ENCODE measurements around the gene IZUMO1. TPM values are rescaled to one million over a fixed set of nuclear protein-coding genes. Genes with fewer than 3 reads are reported as not detected.
"Not testable (repeated sequence)": the region's sequence is repeated elsewhere in the genome, so short reads cannot be mapped to it uniquely, and the experiment has no call there.

IZUMO1 gene
- total and polyA plus RNA-seq, 2 donors (not counting 3 experiments of a cell fraction or from before 2014, with no cell fraction given): 0.18 to 1.2 TPM

DNA sequence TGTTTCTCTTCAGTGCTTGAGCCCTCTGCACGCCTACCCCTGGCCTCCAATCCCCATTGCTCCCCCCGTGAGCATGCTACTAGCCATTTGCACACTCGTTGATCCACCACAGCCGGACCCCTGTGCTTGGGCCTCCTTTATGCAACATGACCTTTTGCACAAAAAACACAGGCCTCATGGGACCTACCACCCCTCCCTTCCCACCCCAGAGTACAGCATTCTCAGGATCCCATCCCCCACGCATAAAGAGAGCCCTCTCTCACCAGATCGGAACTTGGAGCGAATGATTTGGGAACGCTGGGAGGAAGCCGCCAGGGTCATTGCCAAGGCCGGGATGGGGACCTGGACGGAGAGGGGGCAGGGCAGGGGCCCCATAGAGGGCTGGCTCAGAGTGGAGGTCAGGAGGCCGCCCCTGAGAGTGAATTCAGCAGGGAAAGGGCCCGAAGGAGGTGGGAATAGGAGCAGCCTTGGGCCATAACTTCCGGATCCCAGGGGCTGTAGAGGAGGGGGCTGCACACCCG lies 27.9 kb downstream of the IZUMO1 start:
- no TSS peak for BruUV-seq (replicated peaks)
- H3K4me1 ChIP-seq (ENCODE audit: control insufficient read depth, extremely low read depth, insufficient read depth, low read length): peaks cover 7% of the 10 kb centered on the region
- POLR2A ChIA-PET: no interaction called here
- H3K9me1 ChIP-seq (replicated peaks; ENCODE audit: control insufficient read depth, extremely low read depth, insufficient read depth, low read length): no peaks in the 10 kb centered on the region
- intact Hi-C loops (cut with micrococcal nuclease) (no loop called here), dilution Hi-C loops (cut with MboI; ENCODE audit: extremely low pct_ligation_motif_present, low sequenced_read_pairs) (no loop called here)
- H3K9ac ChIP-seq (replicated peaks; ENCODE audit: extremely low read depth, insufficient read depth, low read length): no peak overlapping the region
- no peak overlapping the region for H2AFZ ChIP-seq (ENCODE audit: low read depth, low read length)
- TF ChIP-seq EZH2 (IDR thresholded peaks at IDR 0.05; ENCODE audit: borderline replicate concordance, low read depth, low read length, severe bottlenecking) (no peak), CTCF (IDR thresholded peaks at IDR 0.05; ENCODE audit: extremely low read depth in 1 of 2, insufficient read depth in 1 of 2, low read depth in 1 of 2, low read length in 2 of 2) (no peak), POLR2AphosphoS5 (IDR thresholded peaks at IDR 0.05; ENCODE audit: insufficient read depth, low read depth, low read length) (no peak), FOS (IDR thresholded peaks at IDR 0.05; ENCODE audit: borderline replicate concordance, insufficient read depth, low read length) (no peak), GATA2 (IDR thresholded peaks at IDR 0.05; ENCODE audit: insufficient read depth, insufficient read length, low read depth, low read length) (no peak), POLR2A (IDR thresholded peaks at IDR 0.05; ENCODE audit: low read depth, low read length) (no peak), MYC (IDR thresholded peaks at IDR 0.05; ENCODE audit: low read depth, low read length) (no peak), JUN (IDR thresholded peaks at IDR 0.05; ENCODE audit: borderline replicate concordance, insufficient read depth, insufficient read length, low read depth) (no peak)
- TF ChIP-seq, protein P1, sequence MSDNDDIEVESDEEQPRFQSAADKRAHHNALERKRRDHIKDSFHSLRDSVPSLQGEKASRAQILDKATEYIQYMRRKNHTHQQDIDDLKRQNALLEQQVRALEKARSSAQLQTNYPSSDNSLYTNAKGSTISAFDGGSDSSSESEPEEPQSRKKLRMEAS (IDR thresholded peaks at IDR 0.05; ENCODE audit: insufficient read depth, insufficient read length): no peak
- no peaks in the 10 kb centered on the region for H4K20me1 ChIP-seq (replicated peaks; ENCODE audit: control insufficient read depth, extremely low read depth, insufficient read depth, low read length)
- CTCF ChIA-PET: no interaction called here
- no peaks in the 10 kb centered on the region for H3K27me3 ChIP-seq (ENCODE audit: control insufficient read depth in 2 of 2, insufficient read depth in 2 of 2, low read length in 2 of 2)
- H3K9me3 ChIP-seq (replicated peaks; ENCODE audit: control insufficient read depth, insufficient read depth, low read length): no peaks in the 10 kb centered on the region
- FAIRE-seq: no peak
- H3K27ac ChIP-seq (ENCODE audit: insufficient read depth, low read depth, low read length): no peak overlapping the region
- H3K4me2 ChIP-seq (ENCODE audit: insufficient read depth, low read length): no peak overlapping the region
- H3K4me3 ChIP-seq (replicated peaks in 1 of 3; ENCODE audit: insufficient read depth in 1 of 3, low read depth in 1 of 3, low read length in 3 of 3): no peak overlapping the region
- DNase-seq (ENCODE audit: low read depth, low spot score): no peak
- H3K79me2 ChIP-seq (ENCODE audit: control insufficient read depth, insufficient read depth, low read length): no peaks in the 10 kb centered on the region
- peaks cover 0 to 11% of the 10 kb centered on the region in 2 experiments for H3K36me3 ChIP-seq (ENCODE audit: control insufficient read depth in 2 of 2, extremely low read depth in 1 of 2, insufficient read depth in 2 of 2, low read length in 2 of 2)

GRCh38 chr19:48718106-48718505 lies 28.6 kb downstream of the IZUMO1 start:
- intact Hi-C loops (cut with micrococcal nuclease); DNase-seq (ENCODE audit: low read depth, low spot score); POLR2A ChIA-PET; dilution Hi-C loops (cut with MboI; ENCODE audit: extremely low pct_ligation_motif_present, low sequenced_read_pairs); H3K27ac ChIP-seq (ENCODE audit: insufficient read depth, low read depth, low read length); H3K4me2 ChIP-seq (ENCODE audit: insufficient read depth, low read length); BruUV-seq (replicated peaks); CTCF ChIA-PET; H3K27me3 ChIP-seq (ENCODE audit: control insufficient read depth in 2 of 2, insufficient read depth in 2 of 2, low read length in 2 of 2); FAIRE-seq; H3K79me2 ChIP-seq (ENCODE audit: control insufficient read depth, insufficient read depth, low read length); H2AFZ ChIP-seq (ENCODE audit: low read depth, low read length); H3K9me3 ChIP-seq (replicated peaks; ENCODE audit: control insufficient read depth, insufficient read depth, low read length); H3K4me3 ChIP-seq (replicated peaks in 1 of 3; ENCODE audit: insufficient read depth in 1 of 3, low read depth in 1 of 3, low read length in 3 of 3); H3K9me1 ChIP-seq (replicated peaks; ENCODE audit: control insufficient read depth, extremely low read depth, insufficient read depth, low read length); H3K9ac ChIP-seq (replicated peaks; ENCODE audit: extremely low read depth, insufficient read depth, low read length); H4K20me1 ChIP-seq (replicated peaks; ENCODE audit: control insufficient read depth, extremely low read depth, insufficient read depth, low read length): not testable (repeated sequence)
- H3K4me1 ChIP-seq (ENCODE audit: control insufficient read depth, extremely low read depth, insufficient read depth, low read length): peaks cover 14% of the 10 kb centered on the region
- H3K36me3 ChIP-seq (ENCODE audit: control insufficient read depth in 2 of 2, extremely low read depth in 1 of 2, insufficient read depth in 2 of 2, low read length in 2 of 2): peaks cover 0 to 11% of the 10 kb centered on the region in 2 experiments

Measured in endothelial cell of umbilical vein (primary cell).